HG03045 (cell line): Measurements from ENCODE around the gene COPS9.

Source experiments
- ATAC-seq: cut with Tn5 transposase; IDR thresholded peaks from one replicate; pipeline ENCODE4 v1.9.1; 2021; ENCODE audit warnings: mild to moderate bottlenecking, moderate library complexity; ENCODE audit not compliant: unreplicated experiment

COPS9 gene

GRCh38 chr2:240136013-240136670, at the start of gene COPS9:
TSS of gene COPS9 (minus strand) at chr2:240136305. CDS start at chr2:240136284, 21 bp downstream.
- ATAC-seq, result peak; percentile 92

- no peak for ATAC-seq
Measured at GRCh38 chr2:240184656-240185055, 48.6 kb upstream of the COPS9 start.

- no peak for ATAC-seq
Measured at GRCh38 chr2:240183875-240184590, 47.9 kb upstream of the COPS9 start.

GRCh38 chr2:240183006-240183874, 47.1 kb upstream of the COPS9 start:
- ATAC-seq, result no peak

- no peak for ATAC-seq
Measured at GRCh38 chr2:240182476-240182875, 46.4 kb upstream of the COPS9 start.

GRCh38 chr2:240182001-240182400, 45.9 kb upstream of the COPS9 start:
- no peak for ATAC-seq

- no peak for ATAC-seq
Measured at GRCh38 chr2:240179941-240180666, 44.0 kb upstream of the COPS9 start.

- no peak for ATAC-seq
Measured at GRCh38 chr2:240179186-240179815, 43.2 kb upstream of the COPS9 start.

GRCh38 chr2:240178564-240178963, 42.5 kb upstream of the COPS9 start:
- no peak for ATAC-seq

GRCh38 chr2:240174496-240174895, 38.4 kb upstream of the COPS9 start:
- ATAC-seq, result no peak

- ATAC-seq, result no peak
Measured at GRCh38 chr2:240172071-240172895, 36.2 kb upstream of the COPS9 start.

GRCh38 chr2:240170883-240171282, 34.8 kb upstream of the COPS9 start:
- ATAC-seq, result no peak

GRCh38 chr2:240170354-240170735, 34.2 kb upstream of the COPS9 start:
- ATAC-seq, result no peak

GRCh38 chr2:240169486-240170353, 33.6 kb upstream of the COPS9 start:
- no peak for ATAC-seq

GRCh38 chr2:240168546-240169361, 32.6 kb upstream of the COPS9 start:
- no peak for ATAC-seq

- ATAC-seq, result no peak
Measured at GRCh38 chr2:240168041-240168440, 31.9 kb upstream of the COPS9 start.

- no peak for ATAC-seq
Measured at GRCh38 chr2:240167588-240167880, 31.4 kb upstream of the COPS9 start.
